ENCODE measurements around the gene CACNA1S.

GRCh38 chr1:201080135-201080534 is 32.1 kb downstream of the CACNA1S start:
- TF ChIP-seq SALL1 (CRISPR knock-in tag; IDR thresholded peaks at IDR 0.05) (no peak), ZFP41 (CRISPR knock-in tag; IDR thresholded peaks at IDR 0.05; ENCODE audit: borderline replicate concordance) (no peak), TCF12 (IDR thresholded peaks at IDR 0.05) (no peak), TCF12 (CRISPR knock-in tag; IDR thresholded peaks at IDR 0.05) (no peak), ZNF253 (CRISPR knock-in tag; IDR thresholded peaks at IDR 0.05; ENCODE audit: borderline replicate concordance) (no peak), SUZ12 (IDR thresholded peaks at IDR 0.05; ENCODE audit: low read depth, low read length) (no peak), HOXA9 (CRISPR knock-in tag; IDR thresholded peaks at IDR 0.05; ENCODE audit: borderline replicate concordance) (no peak), EP300 (IDR thresholded peaks at IDR 0.05; ENCODE audit: low read depth in 2 of 2, low read length in 2 of 2) (no peak), EP300 (CRISPR knock-in tag; IDR thresholded peaks at IDR 0.05; ENCODE audit: borderline replicate concordance) (no peak), PLRG1 (conservative IDR thresholded peaks at IDR 0.05) (no peak)
- TF ChIP-seq, protein P1, sequence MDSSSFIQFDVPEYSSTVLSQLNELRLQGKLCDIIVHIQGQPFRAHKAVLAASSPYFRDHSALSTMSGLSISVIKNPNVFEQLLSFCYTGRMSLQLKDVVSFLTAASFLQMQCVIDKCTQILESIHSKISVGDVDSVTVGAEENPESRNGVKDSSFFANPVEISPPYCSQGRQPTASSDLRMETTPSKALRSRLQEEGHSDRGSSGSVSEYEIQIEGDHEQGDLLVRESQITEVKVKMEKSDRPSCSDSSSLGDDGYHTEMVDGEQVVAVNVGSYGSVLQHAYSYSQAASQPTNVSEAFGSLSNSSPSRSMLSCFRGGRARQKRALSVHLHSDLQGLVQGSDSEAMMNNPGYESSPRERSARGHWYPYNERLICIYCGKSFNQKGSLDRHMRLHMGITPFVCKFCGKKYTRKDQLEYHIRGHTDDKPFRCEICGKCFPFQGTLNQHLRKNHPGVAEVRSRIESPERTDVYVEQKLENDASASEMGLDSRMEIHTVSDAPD (CRISPR knock-in tag; IDR thresholded peaks at IDR 0.05) = no peak
